ENCODE results near the gene SIAH1.
"Not testable (repeated sequence)": the region's sequence is repeated elsewhere in the genome, so short reads cannot be mapped to it uniquely, and the experiment has no call there.

The SIAH1 gene

DNA sequence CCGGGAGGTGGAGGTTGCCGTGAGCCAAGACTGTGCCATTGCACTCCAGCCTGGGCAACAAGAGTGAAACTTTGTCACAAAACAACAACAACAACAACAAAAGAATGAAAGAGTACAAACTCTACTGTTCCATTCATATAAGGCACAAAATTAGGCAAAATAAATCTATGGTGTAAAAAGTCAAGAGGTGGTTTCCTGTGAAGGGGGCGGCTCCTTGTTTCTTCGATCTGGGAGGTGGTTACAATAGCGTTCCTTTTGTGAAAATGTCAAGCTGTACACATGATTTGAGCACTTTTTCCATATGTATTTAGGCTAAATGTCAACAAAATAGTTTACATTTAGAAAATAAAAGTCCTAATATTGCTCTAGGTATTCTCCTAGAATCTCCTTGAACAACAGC lies 6.9 kb downstream of the SIAH1 start:
- Histone ChIP-seq H3K4me3 (ENCODE audit: low read length in 2 of 2) (no peak overlapping the region), H3K4me1 (ENCODE audit: control insufficient read depth in 2 of 2, insufficient read depth in 2 of 2, low read length in 2 of 2) (peaks cover 10 to 23% of the 10 kb centered on the region in 2 donors), H3K27ac (ENCODE audit: low read depth in 2 of 2, low read length in 2 of 2) (no peak overlapping the region), H3K9me3 (ENCODE audit: control insufficient read depth in 2 of 2, low read length in 2 of 2) (no peaks in the 10 kb centered on the region), H3K9ac (ENCODE audit: low read depth in 1 of 2, low read length in 2 of 2) (no peak overlapping the region), H3K36me3 (ENCODE audit: control insufficient read depth in 2 of 2, insufficient read depth in 2 of 2, low read length in 2 of 2) (no peaks in the 10 kb centered on the region), H3K27me3 (ENCODE audit: control insufficient read depth in 2 of 2, insufficient read depth in 2 of 2, low read length in 2 of 2) (no peaks in the 10 kb centered on the region)

DNA sequence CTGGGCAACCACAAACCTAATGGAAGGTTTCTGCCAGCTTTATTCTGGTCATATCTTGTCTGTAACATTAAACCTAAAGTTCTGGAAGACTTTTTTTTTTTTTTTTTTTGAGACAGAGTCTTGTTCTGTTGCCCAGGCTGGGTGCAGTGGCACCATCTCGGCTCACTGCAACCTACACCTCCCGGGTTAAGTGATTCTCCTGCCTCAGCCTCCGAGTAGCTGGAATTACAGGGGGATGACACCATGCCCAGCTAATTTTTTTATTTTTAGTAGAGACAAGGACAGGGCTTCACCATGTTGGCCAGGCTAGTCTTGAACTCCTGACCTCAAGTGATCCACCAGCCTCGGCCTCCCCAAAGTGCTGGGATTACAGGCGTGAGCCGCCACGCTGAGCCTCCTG lies 7.9 kb downstream of the SIAH1 start:
- H3K27me3 ChIP-seq (ENCODE audit: control insufficient read depth in 2 of 2, insufficient read depth in 2 of 2, low read length in 2 of 2); H3K4me3 ChIP-seq (ENCODE audit: low read length in 2 of 2); H3K9me3 ChIP-seq (ENCODE audit: control insufficient read depth in 2 of 2, low read length in 2 of 2); H3K27ac ChIP-seq (ENCODE audit: low read depth in 2 of 2, low read length in 2 of 2); H3K36me3 ChIP-seq (ENCODE audit: control insufficient read depth in 2 of 2, insufficient read depth in 2 of 2, low read length in 2 of 2); H3K9ac ChIP-seq (ENCODE audit: low read depth in 1 of 2, low read length in 2 of 2): not testable (repeated sequence)
- H3K4me1 ChIP-seq (ENCODE audit: control insufficient read depth in 2 of 2, insufficient read depth in 2 of 2, low read length in 2 of 2): peaks cover 10 to 17% of the 10 kb centered on the region in 2 donors

DNA sequence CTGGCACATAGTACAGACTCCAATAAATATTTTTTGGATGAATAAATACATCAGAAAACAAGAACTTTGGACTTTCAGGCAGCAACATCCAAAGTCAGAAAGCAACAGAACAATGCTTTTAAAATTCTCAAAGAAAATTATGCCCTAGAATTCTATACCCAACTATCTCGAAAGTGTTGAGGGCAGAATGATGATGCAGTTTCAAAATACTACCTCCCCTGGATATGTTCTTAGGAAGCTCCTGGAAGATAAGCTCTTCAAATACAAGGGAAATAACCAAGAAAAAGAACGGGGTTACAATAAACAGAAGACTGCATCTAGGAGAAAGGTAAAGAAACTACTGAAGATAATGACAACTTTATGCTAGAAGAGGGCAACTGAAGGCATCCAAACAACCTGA lies 11.0 kb downstream of the SIAH1 start:
- peaks cover 3 to 12% of the 10 kb centered on the region in 2 donors for H3K4me1 ChIP-seq (ENCODE audit: control insufficient read depth in 2 of 2, insufficient read depth in 2 of 2, low read length in 2 of 2)
- H3K4me3 ChIP-seq (ENCODE audit: low read length in 2 of 2): no peak overlapping the region
- H3K36me3 ChIP-seq (ENCODE audit: control insufficient read depth in 2 of 2, insufficient read depth in 2 of 2, low read length in 2 of 2): no peaks in the 10 kb centered on the region
- H3K9me3 ChIP-seq (ENCODE audit: control insufficient read depth in 2 of 2, low read length in 2 of 2): no peaks in the 10 kb centered on the region
- no peak overlapping the region for H3K27ac ChIP-seq (ENCODE audit: low read depth in 2 of 2, low read length in 2 of 2)
- H3K9ac ChIP-seq (ENCODE audit: low read depth in 1 of 2, low read length in 2 of 2): no peak overlapping the region
- no peaks in the 10 kb centered on the region for H3K27me3 ChIP-seq (ENCODE audit: control insufficient read depth in 2 of 2, insufficient read depth in 2 of 2, low read length in 2 of 2)

DNA sequence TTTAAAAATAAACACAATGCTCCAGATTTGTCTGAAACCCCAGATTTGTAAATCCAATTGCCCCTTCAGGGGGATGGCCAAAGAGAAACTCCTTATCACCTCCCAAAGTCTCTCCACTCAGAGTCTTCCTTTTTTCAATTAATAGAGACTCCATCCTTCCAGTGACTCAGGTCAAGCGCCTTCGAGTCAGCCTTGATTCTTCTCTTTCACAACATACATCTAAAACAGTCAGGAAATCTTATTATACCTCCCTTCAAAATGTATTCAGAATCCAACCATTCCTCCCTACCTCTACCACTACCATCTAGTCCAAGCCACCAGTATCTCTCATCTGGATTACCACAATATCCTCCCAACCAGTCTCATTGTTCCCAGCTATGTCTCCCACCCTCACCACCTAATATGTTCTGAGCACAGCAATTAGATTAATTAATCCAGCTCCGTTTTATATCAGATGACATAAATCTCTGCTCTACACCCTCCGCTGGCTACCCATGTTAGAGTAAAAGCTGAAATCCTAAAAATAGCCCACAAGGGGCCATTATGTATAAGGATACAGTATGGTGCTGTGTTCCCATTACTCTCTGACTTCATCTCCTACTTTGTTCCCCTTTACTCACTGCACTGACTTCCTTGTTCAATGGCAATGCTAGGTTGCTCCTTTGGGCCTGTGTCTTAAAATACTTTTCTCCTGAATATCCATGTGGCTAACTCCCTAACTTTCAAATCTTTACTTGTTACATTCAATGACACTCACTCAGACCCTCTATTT lies 11.8 kb downstream of the SIAH1 start:
- no peak overlapping the region for H3K9ac ChIP-seq (ENCODE audit: low read depth in 1 of 2, low read length in 2 of 2)
- no peaks in the 10 kb centered on the region for H3K27me3 ChIP-seq (ENCODE audit: control insufficient read depth in 2 of 2, insufficient read depth in 2 of 2, low read length in 2 of 2)
- H3K4me3 ChIP-seq (ENCODE audit: low read length in 2 of 2): no peak overlapping the region
- no peak overlapping the region for H3K27ac ChIP-seq (ENCODE audit: low read depth in 2 of 2, low read length in 2 of 2)
- no peaks in the 10 kb centered on the region for H3K36me3 ChIP-seq (ENCODE audit: control insufficient read depth in 2 of 2, insufficient read depth in 2 of 2, low read length in 2 of 2)
- no peaks in the 10 kb centered on the region for H3K9me3 ChIP-seq (ENCODE audit: control insufficient read depth in 2 of 2, low read length in 2 of 2)
- peaks cover 0 to 12% of the 10 kb centered on the region in 2 donors for H3K4me1 ChIP-seq (ENCODE audit: control insufficient read depth in 2 of 2, insufficient read depth in 2 of 2, low read length in 2 of 2)

DNA sequence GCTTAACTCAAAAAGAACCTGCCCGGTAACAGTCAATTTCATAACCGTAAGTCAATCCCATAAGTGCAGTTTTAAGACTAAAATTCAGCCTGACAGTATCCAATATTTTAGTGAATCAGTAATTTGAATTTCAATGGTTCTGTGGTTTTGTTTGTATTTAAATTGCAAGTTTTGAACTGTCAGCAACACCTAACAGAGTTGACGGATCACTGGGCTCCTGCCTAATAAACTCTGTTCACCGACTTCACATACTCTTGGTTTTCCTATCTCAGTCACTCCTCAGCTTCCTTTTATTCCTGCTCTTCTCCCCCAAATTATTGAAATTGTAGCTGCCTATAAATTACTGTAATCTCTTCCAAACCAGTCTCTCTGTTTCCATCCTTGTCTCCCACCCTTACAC lies 12.5 kb downstream of the SIAH1 start:
- H3K4me1 ChIP-seq (ENCODE audit: control insufficient read depth in 2 of 2, insufficient read depth in 2 of 2, low read length in 2 of 2): peaks cover 0 to 12% of the 10 kb centered on the region in 2 donors
- H3K27ac ChIP-seq (ENCODE audit: low read depth in 2 of 2, low read length in 2 of 2): no peak overlapping the region
- no peak overlapping the region for H3K4me3 ChIP-seq (ENCODE audit: low read length in 2 of 2)
- no peaks in the 10 kb centered on the region for H3K36me3 ChIP-seq (ENCODE audit: control insufficient read depth in 2 of 2, insufficient read depth in 2 of 2, low read length in 2 of 2)
- H3K9ac ChIP-seq (ENCODE audit: low read depth in 1 of 2, low read length in 2 of 2): no peak overlapping the region
- no peaks in the 10 kb centered on the region for H3K27me3 ChIP-seq (ENCODE audit: control insufficient read depth in 2 of 2, insufficient read depth in 2 of 2, low read length in 2 of 2)
- H3K9me3 ChIP-seq (ENCODE audit: control insufficient read depth in 2 of 2, low read length in 2 of 2): no peaks in the 10 kb centered on the region

GRCh38 chr16:48371393-48371780 lies 13.8 kb downstream of the SIAH1 start:
- Histone ChIP-seq H3K4me3 (ENCODE audit: low read length in 2 of 2) (no peak overlapping the region), H3K36me3 (ENCODE audit: control insufficient read depth in 2 of 2, insufficient read depth in 2 of 2, low read length in 2 of 2) (no peaks in the 10 kb centered on the region), H3K9me3 (ENCODE audit: control insufficient read depth in 2 of 2, low read length in 2 of 2) (no peaks in the 10 kb centered on the region), H3K9ac (ENCODE audit: low read depth in 1 of 2, low read length in 2 of 2) (no peak overlapping the region), H3K4me1 (ENCODE audit: control insufficient read depth in 2 of 2, insufficient read depth in 2 of 2, low read length in 2 of 2) (peaks cover 6 to 18% of the 10 kb centered on the region in 2 donors), H3K27ac (ENCODE audit: low read depth in 2 of 2, low read length in 2 of 2) (no peak overlapping the region), H3K27me3 (ENCODE audit: control insufficient read depth in 2 of 2, insufficient read depth in 2 of 2, low read length in 2 of 2) (no peaks in the 10 kb centered on the region)

- not testable (repeated sequence) for H3K4me3 ChIP-seq (ENCODE audit: low read length in 2 of 2); H3K9me3 ChIP-seq (ENCODE audit: control insufficient read depth in 2 of 2, low read length in 2 of 2); H3K27ac ChIP-seq (ENCODE audit: low read depth in 2 of 2, low read length in 2 of 2); H3K9ac ChIP-seq (ENCODE audit: low read depth in 1 of 2, low read length in 2 of 2); H3K36me3 ChIP-seq (ENCODE audit: control insufficient read depth in 2 of 2, insufficient read depth in 2 of 2, low read length in 2 of 2); H3K27me3 ChIP-seq (ENCODE audit: control insufficient read depth in 2 of 2, insufficient read depth in 2 of 2, low read length in 2 of 2)
- peaks cover 7 to 19% of the 10 kb centered on the region in 2 donors for H3K4me1 ChIP-seq (ENCODE audit: control insufficient read depth in 2 of 2, insufficient read depth in 2 of 2, low read length in 2 of 2)
These were observed 14.4 kb downstream of the SIAH1 start for GRCh38 chr16:48370668-48371392.

DNA sequence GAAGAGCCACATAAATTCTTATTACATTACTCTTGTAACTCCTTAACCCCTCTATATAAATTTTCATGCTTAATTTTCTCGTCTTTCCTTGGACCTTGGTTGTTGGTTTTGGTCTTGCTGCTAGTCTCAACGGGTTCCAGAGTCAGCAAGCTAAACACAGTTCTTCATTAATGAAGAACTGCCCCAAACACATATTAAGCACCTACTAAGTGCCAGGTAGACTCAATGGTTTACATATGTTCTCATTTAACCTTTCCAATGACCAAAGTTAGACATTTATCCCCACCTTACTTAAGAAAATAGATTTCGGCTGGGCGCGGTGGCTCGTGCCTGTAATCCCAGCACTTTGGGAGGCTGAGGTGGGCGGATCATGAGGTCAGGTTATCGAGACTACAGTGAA lies 15.0 kb downstream of the SIAH1 start:
- no peaks in the 10 kb centered on the region for H3K9me3 ChIP-seq (ENCODE audit: control insufficient read depth in 2 of 2, low read length in 2 of 2)
- no peaks in the 10 kb centered on the region for H3K27me3 ChIP-seq (ENCODE audit: control insufficient read depth in 2 of 2, insufficient read depth in 2 of 2, low read length in 2 of 2)
- H3K4me3 ChIP-seq (ENCODE audit: low read length in 2 of 2): no peak overlapping the region
- no peak overlapping the region for H3K9ac ChIP-seq (ENCODE audit: low read depth in 1 of 2, low read length in 2 of 2)
- H3K36me3 ChIP-seq (ENCODE audit: control insufficient read depth in 2 of 2, insufficient read depth in 2 of 2, low read length in 2 of 2): no peaks in the 10 kb centered on the region
- peaks cover 12 to 24% of the 10 kb centered on the region in 2 donors for H3K4me1 ChIP-seq (ENCODE audit: control insufficient read depth in 2 of 2, insufficient read depth in 2 of 2, low read length in 2 of 2)
- no peak overlapping the region for H3K27ac ChIP-seq (ENCODE audit: low read depth in 2 of 2, low read length in 2 of 2)

DNA sequence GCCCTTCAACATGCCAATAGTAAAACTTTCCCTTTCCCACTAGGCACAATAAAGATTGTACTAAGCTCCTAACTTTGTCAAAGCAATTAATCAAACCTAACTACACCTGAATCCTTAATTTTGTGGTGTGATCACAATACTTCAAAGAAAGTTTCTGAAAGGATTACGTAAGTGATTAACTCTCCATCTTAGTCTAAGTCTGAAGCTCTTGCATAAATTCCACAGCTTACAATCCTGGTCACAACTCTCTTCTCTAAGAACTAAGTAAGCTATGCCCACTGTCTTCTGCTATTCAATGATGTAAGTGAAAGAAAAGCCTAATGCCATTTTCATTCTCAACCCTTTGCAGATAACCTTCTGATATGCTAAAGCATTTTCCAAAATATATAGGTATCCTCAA lies 15.4 kb downstream of the SIAH1 start:
- H3K9ac ChIP-seq (ENCODE audit: low read depth in 1 of 2, low read length in 2 of 2): no peak overlapping the region
- H3K27me3 ChIP-seq (ENCODE audit: control insufficient read depth in 2 of 2, insufficient read depth in 2 of 2, low read length in 2 of 2): no peaks in the 10 kb centered on the region
- H3K9me3 ChIP-seq (ENCODE audit: control insufficient read depth in 2 of 2, low read length in 2 of 2): no peaks in the 10 kb centered on the region
- H3K4me3 ChIP-seq (ENCODE audit: low read length in 2 of 2): no peak overlapping the region
- no peaks in the 10 kb centered on the region for H3K36me3 ChIP-seq (ENCODE audit: control insufficient read depth in 2 of 2, insufficient read depth in 2 of 2, low read length in 2 of 2)
- H3K27ac ChIP-seq (ENCODE audit: low read depth in 2 of 2, low read length in 2 of 2): no peak overlapping the region
- peaks cover 16 to 24% of the 10 kb centered on the region in 2 donors for H3K4me1 ChIP-seq (ENCODE audit: control insufficient read depth in 2 of 2, insufficient read depth in 2 of 2, low read length in 2 of 2)

DNA sequence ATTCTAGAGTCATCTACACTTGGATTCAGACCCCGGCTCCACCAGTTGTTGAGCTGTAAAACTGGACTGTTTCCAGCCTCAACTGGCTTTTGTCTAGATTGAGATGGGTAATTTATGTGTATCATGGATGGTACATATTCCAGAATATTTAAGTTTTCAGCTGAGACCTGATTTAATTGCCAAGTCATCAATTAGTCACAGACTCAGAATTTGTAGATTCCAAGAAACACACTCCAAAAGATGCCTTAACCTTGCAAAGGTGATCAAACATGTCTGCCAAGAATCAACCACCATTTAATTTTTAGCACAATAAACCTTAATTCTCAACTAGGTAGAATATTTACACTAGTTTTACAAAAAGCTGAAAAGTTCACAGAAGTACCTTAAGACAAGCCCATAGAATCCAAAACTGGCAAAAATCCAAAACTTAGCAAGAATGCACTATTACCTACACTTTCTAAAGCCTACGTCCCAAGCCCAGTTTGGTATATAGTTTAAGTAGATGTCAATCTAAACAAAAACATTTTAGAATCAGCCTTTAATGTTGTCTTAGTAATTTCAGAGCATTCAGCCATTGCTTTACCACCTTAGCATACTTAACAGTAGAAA lies 17.7 kb downstream of the SIAH1 start:
- no peaks in the 10 kb centered on the region for H3K36me3 ChIP-seq (ENCODE audit: control insufficient read depth in 2 of 2, insufficient read depth in 2 of 2, low read length in 2 of 2)
- H3K27me3 ChIP-seq (ENCODE audit: control insufficient read depth in 2 of 2, insufficient read depth in 2 of 2, low read length in 2 of 2): no peaks in the 10 kb centered on the region
- H3K4me3 ChIP-seq (ENCODE audit: low read length in 2 of 2): no peak overlapping the region
- no peak overlapping the region for H3K27ac ChIP-seq (ENCODE audit: low read depth in 2 of 2, low read length in 2 of 2)
- peaks cover 21% of the 10 kb centered on the region in 2 donors for H3K4me1 ChIP-seq (ENCODE audit: control insufficient read depth in 2 of 2, insufficient read depth in 2 of 2, low read length in 2 of 2)
- H3K9me3 ChIP-seq (ENCODE audit: control insufficient read depth in 2 of 2, low read length in 2 of 2): no peaks in the 10 kb centered on the region
- H3K9ac ChIP-seq (ENCODE audit: low read depth in 1 of 2, low read length in 2 of 2): no peak overlapping the region

All from mucosa of rectum (tissue), 2 donors.